SIG-M5 treated with dmso at 0.1 percent for 504 hours (cell line): ENCODE measurements around the gene NPW.
"Not testable (repeated sequence)": the region's sequence is repeated elsewhere in the genome, so short reads cannot be mapped to it uniquely, and the experiment has no call there.

Source experiments
- DNase-seq: peaks from one replicate; lab custom pipeline; 2025; ENCODE audit not compliant: unreplicated experiment; lab: John Stamatoyannopoulos, UW

NPW gene

DNA sequence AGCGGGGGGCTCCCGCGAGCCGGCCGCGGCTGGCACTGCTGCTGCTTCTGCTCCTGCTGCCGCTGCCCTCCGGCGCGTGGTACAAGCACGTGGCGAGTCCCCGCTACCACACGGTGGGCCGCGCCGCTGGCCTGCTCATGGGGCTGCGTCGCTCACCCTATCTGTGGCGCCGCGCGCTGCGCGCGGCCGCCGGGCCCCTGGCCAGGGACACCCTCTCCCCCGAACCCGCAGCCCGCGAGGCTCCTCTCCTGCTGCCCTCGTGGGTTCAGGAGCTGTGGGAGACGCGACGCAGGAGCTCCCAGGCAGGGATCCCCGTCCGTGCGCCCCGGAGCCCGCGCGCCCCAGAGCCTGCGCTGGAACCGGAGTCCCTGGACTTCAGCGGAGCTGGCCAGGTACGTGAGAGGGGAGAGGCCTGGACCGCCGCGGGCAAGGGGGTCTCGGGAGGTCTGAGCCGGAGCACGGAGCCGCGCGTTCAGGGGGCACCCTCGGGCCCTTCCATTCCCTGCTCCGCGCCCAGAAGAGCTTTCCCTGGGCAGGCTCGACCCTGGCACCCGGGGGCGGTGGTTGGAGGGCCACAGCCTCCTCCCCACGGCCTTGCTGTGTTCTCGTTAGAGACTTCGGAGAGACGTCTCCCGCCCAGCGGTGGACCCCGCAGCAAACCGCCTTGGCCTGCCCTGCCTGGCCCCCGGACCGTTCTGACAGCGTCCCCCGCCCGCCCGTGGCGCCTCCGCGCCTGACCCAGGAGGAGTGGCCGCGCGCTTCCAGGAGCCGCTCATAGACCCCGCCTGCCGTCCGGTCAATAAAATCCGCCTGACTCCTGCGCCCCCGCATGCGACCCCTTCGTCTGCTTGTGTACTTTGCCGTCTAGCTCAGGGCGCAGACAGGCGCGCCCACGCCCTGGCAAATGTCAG is 591 bp downstream of the NPW start:
- no peak for DNase-seq

DNA sequence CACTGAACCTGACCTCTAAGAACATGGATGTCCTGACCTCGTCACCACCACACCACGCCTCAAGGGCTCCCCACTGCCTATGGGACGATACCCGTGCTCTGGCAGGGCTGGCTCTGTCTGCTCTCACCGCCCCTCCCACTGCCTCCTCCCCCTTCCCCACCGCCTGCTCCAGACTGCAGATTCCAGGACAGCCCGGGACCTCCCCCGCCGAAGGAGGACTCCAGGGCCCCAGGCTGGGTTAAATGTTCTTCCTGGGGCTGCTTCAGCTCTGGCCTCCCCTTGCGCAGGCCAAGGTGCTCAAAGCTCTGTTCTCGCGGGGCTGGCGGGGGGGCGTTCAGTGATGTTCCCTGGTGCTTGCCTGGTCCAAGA is 3.1 kb downstream of the NPW start:
- no peak for DNase-seq

DNA sequence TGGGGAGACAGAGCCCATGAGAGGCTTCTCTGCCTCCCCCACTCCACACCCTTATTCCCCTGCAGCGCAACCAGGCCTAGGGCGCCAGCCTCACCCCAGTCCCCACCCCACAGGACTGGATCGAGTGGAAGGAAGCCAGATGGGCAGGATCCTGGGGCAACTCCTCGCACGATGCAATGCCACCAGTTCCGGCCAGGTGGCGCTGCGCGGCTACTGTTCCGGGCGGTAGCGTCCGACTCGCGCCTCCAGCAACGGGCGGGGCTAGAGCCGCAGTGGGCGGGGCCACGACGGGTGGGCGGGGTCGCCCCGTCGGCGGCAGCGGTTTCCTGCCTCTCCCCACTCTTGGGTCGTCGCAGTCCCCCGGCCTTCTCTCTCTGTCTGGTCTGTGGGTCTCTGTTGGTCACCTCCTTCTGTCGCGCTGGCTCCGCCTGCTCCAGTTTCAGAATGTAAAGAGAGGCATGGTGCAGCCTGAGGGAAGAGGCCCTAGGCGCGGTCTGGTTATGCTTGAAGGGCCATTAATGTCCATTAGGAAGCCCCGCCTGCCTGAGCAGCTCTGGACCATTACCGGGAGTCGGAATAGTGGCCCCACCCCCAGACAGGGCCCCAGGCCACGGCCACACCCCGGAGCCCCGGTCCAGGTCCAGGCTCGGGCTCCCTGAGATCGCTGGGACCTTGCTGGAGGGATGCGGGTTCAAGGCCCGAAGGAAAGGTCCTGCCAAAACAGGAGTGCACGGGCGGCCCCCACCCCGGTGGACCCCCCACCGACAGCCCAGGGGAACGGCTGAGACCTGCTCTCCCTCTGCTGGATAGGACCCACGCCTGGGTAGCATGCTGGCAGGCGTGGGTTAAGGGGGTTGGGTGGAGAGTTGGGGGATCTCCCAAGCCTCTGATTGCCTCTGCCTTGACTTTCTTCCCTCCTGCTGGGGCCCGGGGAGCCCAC is 3.8 kb downstream of the NPW start:
- peak; percentile 72 for DNase-seq

DNA sequence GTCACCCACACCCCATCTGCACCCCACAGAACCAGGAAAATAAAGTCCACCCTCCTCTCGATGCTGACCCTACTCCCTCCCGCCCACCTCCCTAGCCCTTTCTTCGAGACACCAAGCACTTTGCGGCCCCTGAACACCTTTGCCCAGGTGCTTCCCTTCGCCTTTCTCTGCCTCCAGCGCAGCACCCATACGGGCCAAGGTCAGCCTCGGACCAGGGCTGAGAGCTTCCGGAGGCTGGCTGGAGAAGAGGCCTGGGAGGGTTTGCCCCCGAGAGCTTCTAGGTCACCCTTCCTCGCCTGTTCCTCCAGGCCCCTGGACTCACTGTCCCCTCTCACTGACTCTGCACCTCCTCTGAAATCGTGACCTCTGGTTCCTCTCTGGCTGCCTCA is 4.4 kb downstream of the NPW start:
- no peak for DNase-seq

DNA sequence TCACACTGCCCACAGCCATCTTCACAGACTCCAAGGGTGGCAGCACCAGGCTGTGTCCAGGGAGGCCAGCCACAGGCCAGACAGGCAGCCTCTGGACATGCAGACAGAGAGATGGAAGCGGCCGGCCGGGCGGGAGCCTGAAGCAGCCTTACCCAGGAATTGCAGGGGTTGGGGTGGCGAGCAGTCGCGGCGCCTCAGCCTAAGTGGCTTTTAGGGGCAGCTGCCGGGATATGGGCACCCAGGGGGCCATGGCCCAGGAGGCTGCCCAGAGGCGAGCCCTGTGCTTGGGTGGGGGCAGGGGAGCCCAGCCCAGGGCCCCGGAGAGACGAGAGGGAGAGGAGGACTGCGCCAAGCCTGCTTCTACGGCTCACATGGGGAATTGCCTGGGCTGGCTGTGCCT is 5.7 kb downstream of the NPW start:
- DNase-seq: no peak

DNA sequence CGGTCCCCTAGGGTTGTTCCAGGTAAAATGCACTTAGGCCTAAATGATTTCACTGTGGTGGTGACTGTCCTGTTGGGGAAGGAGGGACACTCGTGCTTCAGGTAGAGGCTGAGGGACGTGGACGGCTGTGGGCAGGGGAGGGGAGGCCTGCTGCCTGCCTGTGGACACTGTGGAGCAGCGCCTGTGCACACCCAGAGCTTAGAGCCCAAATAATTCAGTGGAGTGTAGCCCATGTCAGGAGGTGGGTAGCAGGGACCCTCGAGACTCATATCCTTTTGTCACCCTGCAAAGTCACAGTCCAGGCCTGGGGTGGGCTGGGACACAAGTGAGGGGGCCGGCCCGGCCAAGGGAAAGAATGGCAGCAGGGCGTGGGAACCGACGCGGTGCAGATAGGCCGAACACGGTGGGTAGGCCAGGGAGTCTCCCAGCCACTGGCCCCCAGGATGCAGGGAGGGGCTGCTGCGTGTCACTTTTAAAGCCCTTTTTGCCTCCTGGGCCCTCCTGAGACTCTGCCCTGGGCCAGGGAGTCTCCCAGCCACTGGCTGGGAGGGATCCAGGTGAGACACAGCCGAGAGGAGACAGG is 6.4 kb downstream of the NPW start:
- DNase-seq: no peak

DNA sequence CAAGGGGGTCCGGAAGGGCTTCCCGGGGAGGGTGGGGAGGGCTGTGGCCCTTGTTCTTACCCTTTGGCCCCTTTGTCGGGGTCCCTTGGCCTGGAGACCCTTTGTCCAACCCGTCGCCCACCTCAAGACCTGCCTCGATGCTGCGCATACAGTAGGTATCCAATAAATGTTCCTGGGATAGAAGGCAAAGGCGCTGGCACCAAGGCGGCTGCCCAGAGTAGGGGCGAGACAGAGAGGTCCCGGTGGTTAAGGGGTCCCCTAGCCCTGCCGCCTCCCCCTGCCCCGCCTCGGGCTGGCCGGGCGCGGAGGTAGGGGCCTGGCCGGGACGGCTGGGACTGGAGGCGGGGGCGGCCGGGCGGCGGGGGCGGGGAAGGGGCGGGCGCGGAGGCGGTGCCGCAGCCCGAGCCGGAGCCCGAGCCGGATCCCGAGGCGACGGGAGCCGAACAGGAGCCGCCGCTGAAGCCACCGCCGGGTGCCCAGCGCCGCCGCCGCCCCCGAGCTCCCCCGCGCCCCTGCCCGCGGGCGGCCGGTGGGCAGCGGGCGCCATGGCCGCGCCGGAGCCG is 7.0 kb downstream of the NPW start, which contains the start of gene NHERF2:
Gene NHERF2 (plus strand): TSS at position 442 of the 563 bp plus-strand sequence. CDS start 104 bp downstream, at position 546.
- DNase-seq: peak; percentile 9

DNA sequence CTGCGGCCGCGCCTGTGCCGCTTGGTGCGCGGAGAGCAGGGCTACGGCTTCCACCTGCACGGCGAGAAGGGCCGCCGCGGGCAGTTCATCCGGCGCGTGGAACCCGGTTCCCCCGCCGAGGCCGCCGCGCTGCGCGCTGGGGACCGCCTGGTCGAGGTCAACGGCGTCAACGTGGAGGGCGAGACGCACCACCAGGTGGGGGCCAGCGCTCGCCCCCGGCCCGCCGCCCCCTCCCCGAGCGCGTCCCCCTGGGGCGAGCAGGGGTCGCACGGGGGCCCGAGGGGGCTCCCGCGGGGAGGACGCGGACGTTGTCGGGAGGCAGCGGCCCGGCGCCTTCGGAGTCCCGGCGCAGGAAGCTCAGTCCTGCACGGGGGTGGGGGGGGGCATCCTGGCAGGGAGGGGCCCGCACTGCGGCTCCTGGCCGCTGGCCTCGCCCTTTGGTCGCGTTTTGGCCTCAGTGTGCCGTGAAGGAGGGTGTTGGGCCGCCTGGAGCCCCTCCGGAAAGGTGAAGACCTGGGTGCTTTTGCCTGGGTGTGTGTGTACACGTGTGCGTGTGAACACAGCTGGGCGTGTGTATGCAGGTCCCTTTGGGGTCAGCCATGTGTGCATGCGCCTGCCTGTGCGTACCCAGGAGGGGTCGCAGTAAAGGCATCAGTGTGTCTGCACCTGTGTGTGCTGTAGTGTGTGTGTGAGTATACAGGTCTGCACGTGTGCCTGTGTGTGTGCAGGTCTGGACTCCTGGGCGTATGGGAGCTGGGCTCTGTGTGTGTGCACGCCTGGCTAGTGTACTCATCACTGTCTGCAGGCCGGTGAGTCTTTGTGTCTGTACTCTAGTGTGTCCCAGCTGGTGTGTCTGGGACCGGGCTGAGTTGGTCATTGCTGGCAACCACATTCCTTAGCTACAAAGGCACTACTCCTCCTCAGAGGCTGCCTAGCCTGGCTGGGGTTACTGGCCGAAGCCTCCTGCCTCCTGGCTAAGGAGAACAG is 7.7 kb downstream of the NPW start:
- no peak for DNase-seq

DNA sequence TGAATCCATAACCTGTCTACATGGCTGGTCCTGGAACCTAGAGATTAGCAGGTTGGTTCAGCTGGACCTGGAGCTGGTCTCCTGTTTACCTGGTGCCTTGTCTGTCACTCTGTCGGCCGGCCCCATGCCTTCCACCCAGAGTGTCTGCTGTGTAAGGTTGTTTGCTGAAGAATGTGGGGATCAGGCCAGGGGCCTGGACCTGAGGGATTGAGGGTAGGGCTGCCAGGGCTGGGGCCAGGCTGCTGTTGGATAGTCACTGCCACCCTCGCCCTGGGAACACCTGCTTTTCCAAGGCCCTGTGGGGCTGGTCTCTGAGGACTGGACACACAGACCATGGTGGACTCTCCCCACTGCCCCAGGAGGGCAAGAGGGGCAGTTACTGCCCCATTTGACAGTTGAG is 8.6 kb downstream of the NPW start:
- DNase-seq: no peak

DNA sequence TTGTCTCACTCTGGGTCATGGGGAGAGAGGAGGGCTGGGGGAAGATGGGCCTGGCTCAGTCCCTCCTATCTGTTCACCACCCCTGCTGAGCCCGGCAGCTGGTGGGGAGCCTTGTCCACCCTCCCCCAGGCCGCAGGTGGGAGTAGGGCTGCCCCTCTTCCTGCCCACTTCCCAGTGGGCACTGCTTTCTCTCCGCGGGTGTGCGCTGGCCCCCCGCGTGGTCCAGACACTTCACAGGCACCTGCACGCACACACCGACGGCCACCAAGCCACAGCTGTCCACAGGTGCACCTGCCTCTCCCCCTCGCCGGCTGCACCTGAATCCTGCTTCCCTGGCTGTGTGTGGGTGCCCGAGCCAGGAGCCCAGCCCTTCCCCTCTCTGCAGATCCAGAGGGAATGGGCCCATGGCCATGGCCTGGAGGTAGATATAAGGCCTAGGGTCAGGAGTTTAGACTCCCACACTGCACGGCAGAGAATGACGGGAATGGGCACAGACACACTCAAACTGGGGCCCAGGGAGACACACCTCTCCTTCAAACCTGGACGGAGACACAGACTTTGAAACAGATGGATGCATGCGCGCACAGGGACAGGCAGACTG is 9.1 kb downstream of the NPW start:
- DNase-seq: no peak

DNA sequence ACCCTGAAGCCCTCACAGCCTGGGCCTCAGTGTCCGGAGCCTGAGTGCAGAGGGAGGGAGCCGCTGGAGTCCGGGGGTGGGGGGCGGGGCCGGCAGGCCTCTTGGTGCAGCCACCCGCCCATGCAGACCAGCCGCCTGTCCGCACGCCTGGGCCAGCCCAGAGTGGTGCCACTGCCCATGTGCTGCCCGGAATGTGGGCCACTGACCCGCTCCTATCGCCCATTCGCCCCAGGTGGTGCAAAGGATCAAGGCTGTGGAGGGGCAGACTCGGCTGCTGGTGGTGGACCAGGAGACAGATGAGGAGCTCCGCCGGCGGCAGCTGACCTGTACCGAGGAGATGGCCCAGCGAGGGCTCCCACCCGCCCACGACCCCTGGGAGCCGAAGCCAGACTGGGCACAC is 9.8 kb downstream of the NPW start:
- no peak for DNase-seq

DNA sequence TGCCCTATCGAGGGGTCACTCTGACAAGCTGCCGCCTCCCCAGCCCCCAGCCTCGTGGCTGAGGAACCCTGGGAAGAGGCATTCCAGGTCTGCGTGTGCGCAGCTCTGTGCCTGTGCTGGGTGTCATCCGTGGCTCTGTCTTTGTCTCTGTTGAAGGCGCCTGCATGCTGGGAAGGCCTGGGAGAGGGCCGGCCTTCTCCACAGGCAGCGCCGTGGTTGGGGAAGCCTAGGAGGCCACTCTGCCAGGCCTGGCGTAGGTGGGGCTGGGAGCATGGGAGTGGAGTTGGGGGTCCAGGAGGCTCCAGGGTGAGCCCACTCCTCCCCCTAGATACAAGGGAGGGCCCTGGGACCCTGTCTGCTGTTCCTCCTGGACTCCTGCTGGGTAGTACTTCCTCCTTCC is 10.5 kb downstream of the NPW start:
- DNase-seq: no peak

DNA sequence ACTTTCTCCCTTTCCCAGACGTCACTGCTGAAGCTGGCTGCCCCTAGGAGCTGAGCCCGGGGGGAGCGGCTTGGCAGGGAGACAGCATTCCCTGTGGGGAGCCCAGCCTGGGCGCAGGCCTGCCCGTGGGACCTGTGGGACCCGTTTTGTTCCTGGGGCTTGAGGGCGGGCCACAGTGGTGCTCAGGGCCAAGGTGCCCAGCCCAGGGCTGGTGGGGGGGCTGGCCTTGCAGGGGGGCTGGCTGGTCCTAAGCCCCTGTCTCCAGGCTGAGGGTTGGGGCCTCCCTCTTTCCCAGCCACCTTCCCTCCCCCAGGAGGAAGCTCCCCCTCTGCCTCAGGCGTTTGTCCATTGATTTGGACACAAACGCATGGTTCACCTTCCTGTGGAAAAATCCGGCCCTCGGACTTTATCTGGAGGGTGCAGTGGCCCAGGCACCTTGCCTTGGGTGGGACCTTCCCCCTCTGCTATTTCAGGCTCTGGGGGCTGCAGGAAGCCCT is 11.5 kb downstream of the NPW start:
- DNase-seq: no peak

DNA sequence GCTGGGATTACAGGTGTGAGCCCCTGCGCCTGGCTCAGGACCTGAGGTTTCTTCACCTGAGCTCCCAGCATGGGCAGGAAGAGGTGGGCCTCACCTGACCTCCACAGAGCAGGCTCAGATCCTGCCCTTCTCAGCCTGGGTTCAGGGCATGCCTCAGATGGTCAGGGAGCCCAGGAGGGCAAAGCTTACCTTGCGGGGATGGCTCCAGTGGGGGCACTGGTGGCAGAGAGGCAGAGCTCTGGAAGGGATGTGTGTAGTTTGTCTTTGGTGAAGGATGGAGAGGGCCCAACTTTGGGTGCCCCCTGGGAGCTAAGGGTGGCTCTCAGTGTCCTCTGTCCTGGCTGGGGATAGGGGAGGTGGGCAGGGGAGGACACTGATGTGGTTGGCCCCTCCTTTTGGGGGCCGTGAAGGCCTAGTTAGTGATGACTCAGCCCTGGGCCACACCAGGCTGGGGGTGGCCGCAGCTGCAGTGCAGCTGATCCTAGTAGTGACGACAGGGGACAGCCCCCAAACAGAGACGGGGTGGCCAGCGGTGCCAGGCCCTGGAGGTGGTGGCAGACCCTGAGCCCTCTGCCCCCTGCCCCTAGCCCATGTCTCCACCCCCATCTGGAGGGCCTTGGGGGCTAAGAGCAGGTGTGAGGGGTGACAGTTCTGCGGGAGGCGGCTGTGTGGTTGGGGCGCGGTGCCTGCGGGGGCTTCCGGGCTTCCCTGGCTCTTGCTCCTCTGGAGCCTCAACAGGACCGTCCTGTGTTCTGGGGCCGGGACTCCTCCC is 12.9 kb downstream of the NPW start:
- no peak for DNase-seq

DNA sequence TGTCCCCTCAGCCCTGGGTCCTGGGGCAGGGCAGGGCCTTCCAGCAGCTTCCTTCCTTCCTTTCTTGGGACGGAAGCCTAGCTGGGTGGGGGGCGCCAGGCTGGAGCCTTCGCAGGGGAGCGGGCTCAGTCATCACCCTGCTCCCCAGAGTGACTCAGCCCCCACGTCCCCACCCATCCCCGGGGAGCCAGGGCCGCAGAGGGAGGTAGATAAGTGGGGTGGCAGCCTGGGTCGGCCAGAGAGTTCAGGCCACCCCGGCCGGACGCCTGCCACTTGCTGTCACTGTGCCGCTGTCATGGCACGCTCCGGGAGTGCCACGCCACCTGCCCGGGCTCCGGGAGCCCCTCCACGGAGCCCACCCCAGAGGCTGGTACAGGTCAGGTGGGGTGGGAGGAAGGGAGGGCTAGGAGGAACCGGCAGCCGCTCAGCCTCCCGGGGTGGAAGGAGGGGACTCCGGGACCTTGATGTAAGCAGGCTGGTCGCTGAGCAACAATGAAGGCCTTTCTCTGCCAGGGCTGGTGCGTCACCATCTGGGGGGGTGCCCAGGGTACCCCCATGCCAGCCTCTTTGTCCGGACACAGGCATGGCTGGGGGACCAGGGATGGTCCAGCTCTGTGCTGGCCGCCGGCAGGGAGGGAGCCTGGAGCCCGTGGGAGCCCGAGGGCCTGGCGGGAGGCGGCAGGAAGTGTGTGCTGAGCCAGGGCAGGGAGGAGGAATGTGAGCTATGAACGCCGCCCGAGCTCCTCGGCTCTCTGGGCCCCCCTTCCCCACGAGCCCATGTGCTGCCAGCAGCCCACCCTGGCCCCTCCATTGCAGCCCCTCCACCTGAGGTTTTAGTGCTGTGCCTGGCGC is 13.7 kb downstream of the NPW start:
- DNase-seq: no peak

DNA sequence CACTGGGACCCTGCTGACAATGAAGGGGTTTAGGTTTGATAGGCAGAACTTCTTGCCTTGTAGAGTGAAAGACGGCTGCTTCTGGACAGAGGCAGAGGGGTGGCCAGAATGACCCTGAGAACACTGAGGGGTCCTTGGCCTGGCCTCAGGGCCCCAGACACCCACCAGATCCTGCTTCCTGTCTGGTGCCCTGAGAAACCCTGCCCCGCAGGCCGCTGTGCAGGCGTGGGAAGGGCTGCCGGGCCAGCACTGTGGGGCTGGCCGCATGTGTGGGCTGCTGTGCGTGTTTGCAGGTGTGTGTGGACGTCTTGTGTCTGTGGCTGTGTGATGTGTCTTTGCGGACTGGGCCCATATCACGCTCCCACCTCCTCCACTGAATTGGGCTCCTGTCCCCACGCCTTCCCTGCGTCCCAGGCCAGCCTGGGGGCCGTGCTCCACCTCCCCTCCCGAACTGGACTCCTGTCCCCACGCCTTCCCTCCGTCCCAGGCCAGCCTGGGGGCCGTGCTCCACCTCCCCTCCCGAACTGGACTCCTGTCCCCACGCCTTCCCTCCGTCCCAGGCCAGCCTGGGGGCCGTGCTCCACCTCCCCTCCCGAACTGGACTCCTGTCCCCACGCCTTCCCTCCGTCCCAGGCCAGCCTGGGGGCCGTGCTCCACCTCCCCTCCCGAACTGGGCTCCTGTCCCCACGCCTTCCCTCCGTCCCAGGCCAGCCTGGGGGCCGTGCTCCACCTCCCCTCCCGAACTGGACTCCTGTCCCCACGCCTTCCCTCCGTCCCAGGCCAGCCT is 14.5 kb downstream of the NPW start:
- not testable (repeated sequence) for DNase-seq
